ENCODE measurements around the gene SLC27A3.

GRCh38 chr1:153796786-153797659 lies 21.8 kb downstream of the SLC27A3 start:
- TF ChIP-seq HOXB5 (CRISPR knock-in tag; IDR thresholded peaks at IDR 0.05) (no peak), HEYL (CRISPR knock-in tag; IDR thresholded peaks at IDR 0.05) (no peak), KDM1A (IDR thresholded peaks at IDR 0.05; ENCODE audit: low read depth) (no peak), BHLHE40 (IDR thresholded peaks at IDR 0.05; ENCODE audit: low read depth, low read length) (no peak), RFX5 (IDR thresholded peaks at IDR 0.05) (no peak), MYC (IDR thresholded peaks at IDR 0.05; ENCODE audit: borderline replicate concordance, low read length) (no peak), POLR2A (IDR thresholded peaks at IDR 0.05; ENCODE audit: low read length) (no peak), JUNB (IDR thresholded peaks at IDR 0.05) (no peak)
- TF ChIP-seq, protein P1, sequence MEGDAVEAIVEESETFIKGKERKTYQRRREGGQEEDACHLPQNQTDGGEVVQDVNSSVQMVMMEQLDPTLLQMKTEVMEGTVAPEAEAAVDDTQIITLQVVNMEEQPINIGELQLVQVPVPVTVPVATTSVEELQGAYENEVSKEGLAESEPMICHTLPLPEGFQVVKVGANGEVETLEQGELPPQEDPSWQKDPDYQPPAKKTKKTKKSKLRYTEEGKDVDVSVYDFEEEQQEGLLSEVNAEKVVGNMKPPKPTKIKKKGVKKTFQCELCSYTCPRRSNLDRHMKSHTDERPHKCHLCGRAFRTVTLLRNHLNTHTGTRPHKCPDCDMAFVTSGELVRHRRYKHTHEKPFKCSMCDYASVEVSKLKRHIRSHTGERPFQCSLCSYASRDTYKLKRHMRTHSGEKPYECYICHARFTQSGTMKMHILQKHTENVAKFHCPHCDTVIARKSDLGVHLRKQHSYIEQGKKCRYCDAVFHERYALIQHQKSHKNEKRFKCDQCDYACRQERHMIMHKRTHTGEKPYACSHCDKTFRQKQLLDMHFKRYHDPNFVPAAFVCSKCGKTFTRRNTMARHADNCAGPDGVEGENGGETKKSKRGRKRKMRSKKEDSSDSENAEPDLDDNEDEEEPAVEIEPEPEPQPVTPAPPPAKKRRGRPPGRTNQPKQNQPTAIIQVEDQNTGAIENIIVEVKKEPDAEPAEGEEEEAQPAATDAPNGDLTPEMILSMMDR (IDR thresholded peaks at IDR 0.05): peak; percentile 75
- TF ChIP-seq, protein P2, sequence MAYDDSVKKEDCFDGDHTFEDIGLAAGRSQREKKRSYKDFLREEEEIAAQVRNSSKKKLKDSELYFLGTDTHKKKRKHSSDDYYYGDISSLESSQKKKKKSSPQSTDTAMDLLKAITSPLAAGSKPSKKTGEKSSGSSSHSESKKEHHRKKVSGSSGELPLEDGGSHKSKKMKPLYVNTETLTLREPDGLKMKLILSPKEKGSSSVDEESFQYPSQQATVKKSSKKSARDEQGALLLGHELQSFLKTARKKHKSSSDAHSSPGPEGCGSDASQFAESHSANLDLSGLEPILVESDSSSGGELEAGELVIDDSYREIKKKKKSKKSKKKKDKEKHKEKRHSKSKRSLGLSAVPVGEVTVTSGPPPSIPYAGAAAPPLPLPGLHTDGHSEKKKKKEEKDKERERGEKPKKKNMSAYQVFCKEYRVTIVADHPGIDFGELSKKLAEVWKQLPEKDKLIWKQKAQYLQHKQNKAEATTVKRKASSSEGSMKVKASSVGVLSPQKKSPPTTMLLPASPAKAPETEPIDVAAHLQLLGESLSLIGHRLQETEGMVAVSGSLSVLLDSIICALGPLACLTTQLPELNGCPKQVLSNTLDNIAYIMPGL (CRISPR knock-in tag; IDR thresholded peaks at IDR 0.05; ENCODE audit: borderline replicate concordance): no peak
